ENCODE data around the gene ORC5.

The ORC5 gene

DNA sequence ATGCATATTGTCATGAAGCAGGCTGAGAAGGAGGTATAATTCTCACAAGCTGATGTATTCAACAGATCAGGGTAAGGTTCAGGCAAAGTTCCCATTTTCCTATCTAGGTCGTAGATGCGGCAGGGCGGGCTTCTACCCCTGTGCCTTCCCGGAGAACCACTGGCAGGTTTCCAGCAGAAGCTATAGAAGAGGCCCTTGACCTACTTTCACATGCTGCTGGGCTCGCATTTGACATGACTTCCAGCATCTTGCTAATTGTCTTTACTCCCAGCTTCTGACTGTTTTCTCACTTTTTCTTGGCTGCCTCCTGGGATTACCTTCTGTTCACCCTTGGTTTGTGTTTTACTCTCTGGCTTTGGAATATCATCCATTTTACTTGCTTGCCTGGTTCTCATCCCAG lies 32.6 kb upstream of the ORC5 start:
- no peak for TF ChIP-seq POLR2AphosphoS5 (IDR thresholded peaks at IDR 0.05; ENCODE audit: low read depth, low read length)
- TF ChIP-seq, protein P1, sequence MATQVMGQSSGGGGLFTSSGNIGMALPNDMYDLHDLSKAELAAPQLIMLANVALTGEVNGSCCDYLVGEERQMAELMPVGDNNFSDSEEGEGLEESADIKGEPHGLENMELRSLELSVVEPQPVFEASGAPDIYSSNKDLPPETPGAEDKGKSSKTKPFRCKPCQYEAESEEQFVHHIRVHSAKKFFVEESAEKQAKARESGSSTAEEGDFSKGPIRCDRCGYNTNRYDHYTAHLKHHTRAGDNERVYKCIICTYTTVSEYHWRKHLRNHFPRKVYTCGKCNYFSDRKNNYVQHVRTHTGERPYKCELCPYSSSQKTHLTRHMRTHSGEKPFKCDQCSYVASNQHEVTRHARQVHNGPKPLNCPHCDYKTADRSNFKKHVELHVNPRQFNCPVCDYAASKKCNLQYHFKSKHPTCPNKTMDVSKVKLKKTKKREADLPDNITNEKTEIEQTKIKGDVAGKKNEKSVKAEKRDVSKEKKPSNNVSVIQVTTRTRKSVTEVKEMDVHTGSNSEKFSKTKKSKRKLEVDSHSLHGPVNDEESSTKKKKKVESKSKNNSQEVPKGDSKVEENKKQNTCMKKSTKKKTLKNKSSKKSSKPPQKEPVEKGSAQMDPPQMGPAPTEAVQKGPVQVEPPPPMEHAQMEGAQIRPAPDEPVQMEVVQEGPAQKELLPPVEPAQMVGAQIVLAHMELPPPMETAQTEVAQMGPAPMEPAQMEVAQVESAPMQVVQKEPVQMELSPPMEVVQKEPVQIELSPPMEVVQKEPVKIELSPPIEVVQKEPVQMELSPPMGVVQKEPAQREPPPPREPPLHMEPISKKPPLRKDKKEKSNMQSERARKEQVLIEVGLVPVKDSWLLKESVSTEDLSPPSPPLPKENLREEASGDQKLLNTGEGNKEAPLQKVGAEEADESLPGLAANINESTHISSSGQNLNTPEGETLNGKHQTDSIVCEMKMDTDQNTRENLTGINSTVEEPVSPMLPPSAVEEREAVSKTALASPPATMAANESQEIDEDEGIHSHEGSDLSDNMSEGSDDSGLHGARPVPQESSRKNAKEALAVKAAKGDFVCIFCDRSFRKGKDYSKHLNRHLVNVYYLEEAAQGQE (IDR thresholded peaks at IDR 0.05; ENCODE audit: insufficient read depth in 1 of 2, low read depth in 2 of 2, low read length in 2 of 2) = no peak
- no peak for TF ChIP-seq TAF1 (IDR thresholded peaks at IDR 0.05; ENCODE audit: borderline replicate concordance, insufficient read depth, low read length)
- TF ChIP-seq SIN3A (IDR thresholded peaks at IDR 0.05; ENCODE audit: borderline replicate concordance, insufficient read depth, low read length) = no peak
- TF ChIP-seq FOXP2 (optimal IDR thresholded peaks at IDR 0.05; ENCODE audit: borderline replicate concordance, extremely low read depth, extremely low read length, insufficient read depth) = no peak

DNA sequence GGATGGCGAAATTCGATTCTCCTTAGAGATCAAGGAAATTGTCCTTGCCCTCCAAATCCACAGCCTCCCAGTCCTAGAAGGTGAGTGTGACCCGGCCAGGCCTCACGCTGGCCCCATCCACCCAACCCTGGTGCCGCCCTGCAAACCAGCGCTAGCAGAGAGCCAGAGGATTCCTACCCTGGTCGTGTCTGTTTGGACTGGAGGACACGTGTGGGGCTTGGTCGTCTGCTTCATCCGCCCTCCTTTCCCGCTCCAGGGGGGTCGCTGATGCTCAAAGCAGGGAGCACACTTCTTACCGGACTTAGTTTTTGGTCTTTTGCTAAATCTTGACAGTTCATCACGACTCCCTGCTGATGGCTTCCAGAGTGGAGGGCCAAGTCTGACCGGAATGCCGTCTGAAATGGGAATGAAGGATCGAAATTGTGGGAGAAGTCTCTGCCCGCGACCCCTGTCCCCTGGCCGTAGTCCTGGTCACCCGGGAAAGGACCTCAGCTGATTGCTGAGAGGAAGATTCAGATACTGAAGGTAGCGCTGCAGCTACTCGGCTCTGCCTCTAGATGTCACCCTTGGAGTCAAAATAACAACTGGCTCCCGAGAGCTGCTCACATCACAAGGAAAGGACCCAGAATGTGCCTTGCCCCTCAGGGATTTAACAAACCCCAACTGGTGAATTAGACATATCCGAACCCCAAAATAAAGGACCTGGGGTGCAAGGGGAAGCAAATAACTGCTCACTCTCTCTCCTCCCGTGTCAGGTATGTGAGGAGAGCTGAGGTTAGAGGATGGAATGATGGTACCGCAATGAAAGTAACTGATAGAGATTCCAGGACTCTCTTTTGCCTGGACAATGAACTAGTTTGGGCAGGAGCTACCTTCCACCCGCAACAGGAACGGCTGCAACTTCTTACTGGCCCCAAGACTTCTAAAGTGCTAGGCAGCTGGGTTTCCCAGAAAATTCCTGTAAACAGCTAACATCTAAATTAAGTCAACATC lies 23.5 kb upstream of the ORC5 start:
- TF ChIP-seq POLR2AphosphoS5 (IDR thresholded peaks at IDR 0.05; ENCODE audit: low read depth, low read length) (no peak), TAF1 (IDR thresholded peaks at IDR 0.05; ENCODE audit: borderline replicate concordance, insufficient read depth, low read length) (no peak), SIN3A (IDR thresholded peaks at IDR 0.05; ENCODE audit: borderline replicate concordance, insufficient read depth, low read length) (no peak)
- TF ChIP-seq, protein P1 (IDR thresholded peaks at IDR 0.05; ENCODE audit: insufficient read depth in 1 of 2, low read depth in 2 of 2, low read length in 2 of 2) = no peak

DNA sequence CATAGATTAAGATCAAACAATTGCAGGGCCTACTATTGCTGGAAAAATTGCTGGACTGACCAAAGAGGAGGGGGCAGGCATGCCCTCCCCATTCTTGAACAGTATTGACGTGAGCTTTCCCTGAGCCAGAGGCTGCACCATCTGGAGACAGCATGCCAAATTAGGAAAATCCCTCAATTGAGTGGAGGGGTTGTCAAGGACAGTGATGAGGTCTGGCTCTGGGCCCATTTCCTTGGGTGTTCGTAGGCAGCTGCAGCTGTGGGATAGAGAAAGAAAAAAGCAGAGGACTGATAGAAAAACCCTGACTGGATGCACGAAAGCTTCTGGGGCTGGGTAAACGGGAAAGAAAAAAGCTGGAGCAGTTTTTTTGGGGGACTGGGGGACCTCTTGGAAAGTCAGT lies 22.8 kb upstream of the ORC5 start:
- TF ChIP-seq SIN3A (IDR thresholded peaks at IDR 0.05; ENCODE audit: borderline replicate concordance, insufficient read depth, low read length) = no peak
- no peak for TF ChIP-seq POLR2AphosphoS5 (IDR thresholded peaks at IDR 0.05; ENCODE audit: low read depth, low read length)
- TF ChIP-seq FOXP2 (optimal IDR thresholded peaks at IDR 0.05; ENCODE audit: borderline replicate concordance, extremely low read depth, extremely low read length, insufficient read depth) = no peak
- TF ChIP-seq TAF1 (IDR thresholded peaks at IDR 0.05; ENCODE audit: borderline replicate concordance, insufficient read depth, low read length) = no peak
- TF ChIP-seq, protein P1 (IDR thresholded peaks at IDR 0.05; ENCODE audit: insufficient read depth in 1 of 2, low read depth in 2 of 2, low read length in 2 of 2) = no peak

DNA sequence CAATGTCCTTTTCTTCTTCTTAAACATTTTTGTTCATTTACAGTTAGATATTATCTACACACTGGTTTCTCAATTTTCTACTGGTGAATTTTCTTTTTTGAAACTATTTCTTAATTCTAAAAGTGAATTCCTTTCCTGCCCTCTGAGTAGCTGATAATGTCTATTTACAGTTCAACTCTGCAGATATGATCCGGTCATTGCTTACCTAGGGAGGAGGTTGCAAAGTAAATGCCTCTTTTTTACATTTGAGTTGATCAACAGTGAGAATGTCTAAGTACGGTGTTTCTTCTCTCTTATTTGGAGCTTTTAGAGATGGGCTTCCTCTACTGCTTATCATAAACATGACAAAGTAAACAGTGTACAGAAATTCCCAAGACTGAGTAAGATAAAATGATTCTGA lies 20.6 kb upstream of the ORC5 start:
- TF ChIP-seq SIN3A (IDR thresholded peaks at IDR 0.05; ENCODE audit: borderline replicate concordance, insufficient read depth, low read length) (no peak), TAF1 (IDR thresholded peaks at IDR 0.05; ENCODE audit: borderline replicate concordance, insufficient read depth, low read length) (no peak), FOXP2 (optimal IDR thresholded peaks at IDR 0.05; ENCODE audit: borderline replicate concordance, extremely low read depth, extremely low read length, insufficient read depth) (no peak)
- TF ChIP-seq, protein P1 (IDR thresholded peaks at IDR 0.05; ENCODE audit: insufficient read depth in 1 of 2, low read depth in 2 of 2, low read length in 2 of 2) = no peak

All from PFSK-1 (cell line).